Mesothelial cell of epicardium (in vitro differentiated cells): Measurements from ENCODE around the gene UGT1A7. TPM values are rescaled to one million over a fixed set of nuclear protein-coding genes. Genes with fewer than 3 reads are reported as not detected.

Experiments used
- DNase-seq, 2 experiments: peaks; one replicate each; pipeline ENCODE4 v3.0.0; 2021; ENCODE audit warnings: low spot score in 2 of 2; ENCODE audit not compliant: unreplicated experiment in 2 of 2
- H3K27ac Mint-ChIP-seq: 2 replicates; pipeline ENCODE4 v1.8.0; 2021; ENCODE audit warnings: mixed read lengths
- H3K27me3 Mint-ChIP-seq: 2 replicates; pipeline ENCODE4 v1.8.0; 2021; ENCODE audit warnings: low read depth, mixed read lengths
- H3K36me3 Mint-ChIP-seq: 2 replicates; pipeline ENCODE4 v1.8.0; 2021; ENCODE audit warnings: mixed read lengths
- H3K4me1 Mint-ChIP-seq: 2 replicates; pipeline ENCODE4 v1.8.0; 2021; ENCODE audit warnings: mixed read lengths
- H3K4me3 Mint-ChIP-seq: 2 replicates; pipeline ENCODE4 v1.8.0; 2021; ENCODE audit warnings: mild to moderate bottlenecking, moderate library complexity, mixed read lengths
- H3K9me3 Mint-ChIP-seq: 2 replicates; pipeline ENCODE4 v1.8.0; 2021; ENCODE audit warnings: mixed read lengths
- CTCF ChIP-seq: fragments of 200-600 bp; sonication (generic); IDR thresholded peaks from one replicate; pipeline ENCODE4 v1.5.0; 2021; ENCODE audit warnings: antibody characterized with exemption; ENCODE audit not compliant: unreplicated experiment
- total RNA-seq: library from RNA; stranded (reverse); gene quantifications from 3 replicates; pipeline ENCODE4 v1.2.1, GENCODE V29; 2021

UGT1A7 gene
- total RNA-seq, 1 donor from 2014 or later = not detected

GRCh38 chr2:233708942-233709341 lies 27.2 kb downstream of the UGT1A7 start:
- Mint-ChIP-seq H3K4me3 (no peak overlapping the region), H3K36me3 (no peaks in the 10 kb centered on the region), H3K27ac (no peak overlapping the region), H3K9me3 (peaks cover 4% of the 10 kb centered on the region), H3K27me3 (peaks cover 26% of the 10 kb centered on the region), H3K4me1 (peaks cover 4% of the 10 kb centered on the region)
- no peak for DNase-seq
- no peak for TF ChIP-seq CTCF

GRCh38 chr2:233711312-233712008 lies 29.8 kb downstream of the UGT1A7 start:
- TF ChIP-seq CTCF = peak; percentile 83
- Mint-ChIP-seq H3K4me3 (no peak overlapping the region), H3K4me1 (no peaks in the 10 kb centered on the region), H3K9me3 (no peaks in the 10 kb centered on the region), H3K36me3 (no peaks in the 10 kb centered on the region), H3K27me3 (peaks cover 36% of the 10 kb centered on the region), H3K27ac (no peak overlapping the region)
- peak; percentile 78 to 89 for DNase-seq

- H3K4me3 Mint-ChIP-seq = no peak within 1 kb of the TSS
These were observed 31.0 kb downstream of the UGT1A7 start, which contains the start of gene UGT1A5 for GRCh38 chr2:233712611-233713261. UGT1A5 (plus strand) TSS chr2:233712907; CDS start chr2:233712992, 85 bp downstream.

GRCh38 chr2:233713262-233713615 lies 31.5 kb downstream of the UGT1A7 start:
- H3K9me3 Mint-ChIP-seq = no peaks in the 10 kb centered on the region
- no peak overlapping the region for H3K27ac Mint-ChIP-seq
- H3K27me3 Mint-ChIP-seq = peaks cover 39% of the 10 kb centered on the region
- no peak overlapping the region for H3K4me3 Mint-ChIP-seq
- no peak for DNase-seq
- TF ChIP-seq CTCF = no peak
- H3K36me3 Mint-ChIP-seq = no peaks in the 10 kb centered on the region
- no peaks in the 10 kb centered on the region for H3K4me1 Mint-ChIP-seq

More at GRCh38 chr2:233712611-233713261, 31.0 kb downstream of the UGT1A7 start, which contains the start of gene UGT1A5:
- H3K9me3 Mint-ChIP-seq = no peaks in the 10 kb centered on the region
- H3K27ac Mint-ChIP-seq = no peak within 1 kb of the TSS
- H3K36me3 Mint-ChIP-seq = no peaks in the 10 kb centered on the region
- peaks cover 37% of the 10 kb centered on the region for H3K27me3 Mint-ChIP-seq
- H3K4me1 Mint-ChIP-seq = no peaks in the 10 kb centered on the region
- no peak for TF ChIP-seq CTCF
- DNase-seq = no peak

- Mint-ChIP-seq H3K4me1 (no peaks in the 10 kb centered on the region), H3K27ac (no peak overlapping the region), H3K4me3 (no peak overlapping the region), H3K27me3 (peaks cover 42% of the 10 kb centered on the region), H3K9me3 (no peaks in the 10 kb centered on the region), H3K36me3 (no peaks in the 10 kb centered on the region)
- no peak for TF ChIP-seq CTCF
- no peak for DNase-seq
These were observed 32.4 kb downstream of the UGT1A7 start for GRCh38 chr2:233714121-233714520.
